GM12878 (cell line): ENCODE results near the gene THSD8. TPM values are rescaled to one million over a fixed set of nuclear protein-coding genes. Genes with fewer than 3 reads are reported as not detected.

Source experiments
- BACH1 ChIP-seq: fragments of 450-650 bp; IDR thresholded peaks from 2 replicates; pipeline ENCODE4 v1.6.1; 2017; ENCODE audit warnings: mild to moderate bottlenecking, borderline replicate concordance
- BHLHE40 ChIP-seq, 2 experiments: fragments of 450-650 bp in 1 of 2; IDR thresholded peaks; 2 replicates each; pipeline ENCODE4 v1.6.1; 2011 to 2017; ENCODE audit warnings: low read depth in 2 of 2, borderline replicate concordance in 1 of 2, improper control_type of control experiment in 1 of 2, low read length in 1 of 2, mild to moderate bottlenecking in 1 of 2
- CHD1 ChIP-seq: IDR thresholded peaks from 2 replicates; pipeline ENCODE4 v1.6.1; 2012; ENCODE audit warnings: low read depth, low read length, improper control_type of control experiment
- CREM ChIP-seq: IDR thresholded peaks from 2 replicates; pipeline ENCODE4 v1.6.1; 2014; ENCODE audit warnings: antibody characterized with exemption, low read depth
- DPF2 ChIP-seq: fragments of 450-650 bp; IDR thresholded peaks from 2 replicates; pipeline ENCODE4 v1.6.1; 2017; ENCODE audit warnings: mild to moderate bottlenecking
- ESRRA ChIP-seq: IDR thresholded peaks from 2 replicates; pipeline ENCODE4 v1.6.1; 2012; ENCODE audit warnings: mild to moderate bottlenecking, low read length, improper control_type of control experiment
- HDAC6 ChIP-seq: fragments of 200-600 bp; sonication (generic); IDR thresholded peaks from one replicate; pipeline ENCODE4 v1.8.0; 2017; ENCODE audit warnings: antibody characterized with exemption; ENCODE audit not compliant: unreplicated experiment
- IKZF1 ChIP-seq: fragments of 450-650 bp; conservative IDR thresholded peaks from 2 replicates; pipeline ENCODE4 v1.6.1; 2017; ENCODE audit warnings: antibody characterized with exemption, mild to moderate bottlenecking
- KAT2A ChIP-seq: conservative IDR thresholded peaks from 2 replicates; pipeline ENCODE4 v1.6.1; 2011; ENCODE audit warnings: low read depth, low read length; ENCODE audit not compliant: control insufficient read depth
- MYC ChIP-seq: IDR thresholded peaks from 2 replicates; pipeline ENCODE4 v1.6.1; 2011; ENCODE audit warnings: mild to moderate bottlenecking, low read length, moderate library complexity, inconsistent platforms; ENCODE audit not compliant: insufficient read depth, insufficient replicate concordance, insufficient read length, severe bottlenecking
- PAX5 ChIP-seq: IDR thresholded peaks from 2 replicates; pipeline ENCODE4 v1.6.1; 2011; ENCODE audit warnings: low read depth, low read length, borderline replicate concordance
- PBX3 ChIP-seq: IDR thresholded peaks from 2 replicates; pipeline ENCODE4 v1.6.1; 2011; ENCODE audit warnings: mild to moderate bottlenecking, low read depth, low read length, moderate library complexity; ENCODE audit not compliant: insufficient replicate concordance
- PML ChIP-seq: IDR thresholded peaks from 2 replicates; pipeline ENCODE4 v1.6.1; 2012; ENCODE audit warnings: low read length, inconsistent platforms
- RAD51 ChIP-seq: fragments of 450-650 bp; IDR thresholded peaks from 2 replicates; pipeline ENCODE4 v1.6.1; 2016; ENCODE audit warnings: moderate library complexity, mild to moderate bottlenecking, inconsistent platforms
- RFX5 ChIP-seq: IDR thresholded peaks from 2 replicates; pipeline ENCODE4 v1.6.1; 2011; ENCODE audit warnings: low read depth, low read length, improper control_type of control experiment
- SIN3A ChIP-seq: IDR thresholded peaks from 2 replicates; pipeline ENCODE4 v1.6.1; 2012; ENCODE audit warnings: low read depth, low read length, improper control_type of control experiment
- SMARCA5 ChIP-seq: fragments of 450-650 bp; IDR thresholded peaks from 2 replicates; pipeline ENCODE4 v1.6.1; 2017; ENCODE audit warnings: mild to moderate bottlenecking
- TAF1 ChIP-seq: IDR thresholded peaks from 2 replicates; pipeline ENCODE4 v1.6.1; 2011; ENCODE audit warnings: mild to moderate bottlenecking, low read depth, low read length, borderline replicate concordance
- TCF12 ChIP-seq: IDR thresholded peaks from 2 replicates; pipeline ENCODE4 v1.6.1; 2011; ENCODE audit warnings: low read depth, mild to moderate bottlenecking, low read length
- TCF3 ChIP-seq: IDR thresholded peaks from 2 replicates; pipeline ENCODE4 v1.6.1; 2012; ENCODE audit warnings: low read depth, mild to moderate bottlenecking, low read length, borderline replicate concordance; ENCODE audit not compliant: insufficient read depth
- USF1 ChIP-seq: IDR thresholded peaks from 2 replicates; pipeline ENCODE4 v1.6.1; 2011; ENCODE audit warnings: borderline replicate concordance, low read depth, mild to moderate bottlenecking, moderate library complexity, mixed read lengths, low read length; ENCODE audit not compliant: insufficient read depth; ENCODE audit errors: extremely low read length
- YY1 ChIP-seq: IDR thresholded peaks from 2 replicates; pipeline ENCODE4 v1.6.1; 2011; ENCODE audit warnings: low read depth, mild to moderate bottlenecking, low read length
- polyA plus RNA-seq, 11 experiments: library from polyadenylated mRNA; depleted of rRNA in 4 of 11; unstranded in 6 of 11; stranded (reverse) in 5 of 11; fragments of >200 nt; fragmentation: Nextera tagmentation in 4 of 11; fragmentation: Illumina TruSeq in 1 of 11; extraction: Ambion mirVana in 4 of 11; extraction: Trizol in 1 of 11; gene quantifications; 1 replicate in 1 of 11; 2 replicates in 10 of 11; pipeline versions ENCODE4 v1.2.1 to v1.2.3, GENCODE V29; 2011 to 2016; ENCODE audit warnings: inconsistent platforms in 2 of 11, missing spikeins in 2 of 11, low read depth in 1 of 11
- total RNA-seq, 4 experiments: library from RNA; depleted of rRNA in 3 of 4; stranded (reverse); fragments of >200 nt in 3 of 4; fragmentation: Illumina TruSeq in 1 of 4; extraction: Trizol in 1 of 4; gene quantifications; 2 replicates each; pipeline versions ENCODE4 v1.2.1 to v1.2.3, GENCODE V29; 2013 to 2021
- TF ChIP-seq, protein P1 (sequence below): fragments of 450-650 bp; formaldehyde crosslinking; IDR thresholded peaks from 2 replicates; pipeline ENCODE4 v1.5.0; 2022; ENCODE audit warnings: mild to moderate bottlenecking, missing genetic modification characterization

The THSD8 gene
- total and polyA plus RNA-seq, 10 of the 15 experiments (the other 5 are each of a cell fraction or from before 2014, with no cell fraction given) = 0.24 to 32.3 (median 21.3) TPM; not detected in 2

- TF ChIP-seq USF1 (peak; percentile 71), KAT2A (no peak), SMARCA5 (peak; percentile 47; the same call in 1 of the 2 replicates), YY1 (peak; percentile 75), TCF12 (peak; percentile 92), PBX3 (peak; percentile 54), SIN3A (peak; percentile 72; the same call in 1 of the 2 replicates), PML (no peak), PAX5 (peak; percentile 39; the same call in 1 of the 2 replicates), IKZF1 (peak; percentile 50; the same call in 1 of the 2 replicates), RAD51 (peak; percentile 83), TAF1 (peak; percentile 7; the same call in 1 of the 2 replicates), BACH1 (peak; percentile 54; the same call in 1 of the 2 replicates), RFX5 (no peak), CREM (peak; percentile 41; the same call in 1 of the 2 replicates), TCF3 (peak; percentile 68), ESRRA (peak; percentile 14; the same call in 1 of the 2 replicates), HDAC6 (no peak), MYC (no peak), CHD1 (0 out of 2 replicates have a peak, but pooled peaks have one; percentile 84), BHLHE40 (IDR thresholded peaks at IDR 0.05; ENCODE audit: borderline replicate concordance in 1 of 2, low read depth in 2 of 2, low read length in 1 of 2) (peak in 1 of 2 experiments; percentile 39; a peak in 1 of 4 replicates), DPF2 (0 out of 2 replicates have a peak, but pooled peaks have one; percentile 69)
- TF ChIP-seq, protein P1, sequence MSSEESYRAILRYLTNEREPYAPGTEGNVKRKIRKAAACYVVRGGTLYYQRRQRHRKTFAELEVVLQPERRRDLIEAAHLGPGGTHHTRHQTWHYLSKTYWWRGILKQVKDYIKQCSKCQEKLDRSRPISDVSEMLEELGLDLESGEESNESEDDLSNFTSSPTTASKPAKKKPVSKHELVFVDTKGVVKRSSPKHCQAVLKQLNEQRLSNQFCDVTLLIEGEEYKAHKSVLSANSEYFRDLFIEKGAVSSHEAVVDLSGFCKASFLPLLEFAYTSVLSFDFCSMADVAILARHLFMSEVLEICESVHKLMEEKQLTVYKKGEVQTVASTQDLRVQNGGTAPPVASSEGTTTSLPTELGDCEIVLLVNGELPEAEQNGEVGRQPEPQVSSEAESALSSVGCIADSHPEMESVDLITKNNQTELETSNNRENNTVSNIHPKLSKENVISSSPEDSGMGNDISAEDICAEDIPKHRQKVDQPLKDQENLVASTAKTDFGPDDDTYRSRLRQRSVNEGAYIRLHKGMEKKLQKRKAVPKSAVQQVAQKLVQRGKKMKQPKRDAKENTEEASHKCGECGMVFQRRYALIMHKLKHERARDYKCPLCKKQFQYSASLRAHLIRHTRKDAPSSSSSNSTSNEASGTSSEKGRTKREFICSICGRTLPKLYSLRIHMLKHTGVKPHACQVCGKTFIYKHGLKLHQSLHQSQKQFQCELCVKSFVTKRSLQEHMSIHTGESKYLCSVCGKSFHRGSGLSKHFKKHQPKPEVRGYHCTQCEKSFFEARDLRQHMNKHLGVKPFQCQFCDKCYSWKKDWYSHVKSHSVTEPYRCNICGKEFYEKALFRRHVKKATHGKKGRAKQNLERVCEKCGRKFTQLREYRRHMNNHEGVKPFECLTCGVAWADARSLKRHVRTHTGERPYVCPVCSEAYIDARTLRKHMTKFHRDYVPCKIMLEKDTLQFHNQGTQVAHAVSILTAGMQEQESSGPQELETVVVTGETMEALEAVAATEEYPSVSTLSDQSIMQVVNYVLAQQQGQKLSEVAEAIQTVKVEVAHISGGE (CRISPR knock-in tag) = 0 out of 2 replicates have a peak, but pooled peaks have one; percentile 6
Measured at GRCh38 chr19:12792051-12792852, 9.6 kb upstream of the THSD8 start (continued).
